HG02870 (cell line): ENCODE results near the gene CTBP2.

ENCODE experiments used
- ATAC-seq: cut with Tn5 transposase; IDR thresholded peaks from one replicate; pipeline ENCODE4 v1.9.1; 2021; ENCODE audit warnings: mild to moderate bottlenecking, moderate library complexity; ENCODE audit not compliant: unreplicated experiment

CTBP2 gene

GRCh38 chr10:124956764-124957163 is 203.6 kb downstream of the CTBP2 start:
- ATAC-seq = no peak

GRCh38 chr10:124955868-124956267 is 204.5 kb downstream of the CTBP2 start:
- ATAC-seq = no peak

DNA sequence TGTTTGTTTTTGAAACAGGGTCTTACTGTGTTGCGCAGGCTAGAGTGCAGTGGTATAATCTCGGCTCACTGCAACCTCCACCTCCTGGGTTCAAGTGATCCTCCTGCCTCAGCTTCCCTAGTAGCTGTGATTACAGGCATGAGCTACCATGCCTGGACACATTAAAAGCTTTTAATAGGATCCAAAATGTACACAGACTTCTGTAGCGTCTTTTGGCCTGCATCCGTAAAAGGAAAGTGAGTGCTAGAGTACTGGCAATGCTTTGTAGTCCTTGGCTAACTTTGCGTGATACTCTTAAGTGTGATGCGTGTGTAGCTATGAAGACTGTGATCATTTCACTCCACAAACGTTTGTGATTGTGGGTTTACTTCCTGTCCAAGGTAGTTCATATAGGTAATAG is 205.1 kb downstream of the CTBP2 start:
- ATAC-seq = no peak

DNA sequence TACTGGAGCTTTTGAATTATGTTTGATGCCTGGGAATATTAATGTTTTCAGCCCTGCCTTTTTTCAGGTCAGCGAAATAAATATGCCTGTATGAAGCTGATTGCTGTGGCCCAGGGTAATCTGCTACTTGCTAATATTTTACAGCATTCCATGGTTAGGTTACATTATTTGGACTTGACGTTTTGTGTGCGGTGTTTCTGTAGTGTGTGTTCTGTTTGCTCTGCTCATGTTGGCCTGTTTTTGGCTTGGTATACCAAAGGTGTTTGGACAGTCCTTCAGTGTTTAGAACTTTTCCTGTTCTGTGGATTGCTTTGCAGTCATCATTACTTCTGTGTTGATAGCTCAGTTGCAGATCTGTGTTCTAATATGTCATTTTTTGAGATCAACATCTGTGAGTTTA is 206.9 kb downstream of the CTBP2 start:
- no peak for ATAC-seq

- ATAC-seq = no peak
Observed at GRCh38 chr10:124952123-124952522, 208.2 kb downstream of the CTBP2 start.

- no peak for ATAC-seq
Observed at GRCh38 chr10:124949543-124949942, 210.8 kb downstream of the CTBP2 start.

- ATAC-seq = no peak
Observed at GRCh38 chr10:124946945-124947344, 213.4 kb downstream of the CTBP2 start.

DNA sequence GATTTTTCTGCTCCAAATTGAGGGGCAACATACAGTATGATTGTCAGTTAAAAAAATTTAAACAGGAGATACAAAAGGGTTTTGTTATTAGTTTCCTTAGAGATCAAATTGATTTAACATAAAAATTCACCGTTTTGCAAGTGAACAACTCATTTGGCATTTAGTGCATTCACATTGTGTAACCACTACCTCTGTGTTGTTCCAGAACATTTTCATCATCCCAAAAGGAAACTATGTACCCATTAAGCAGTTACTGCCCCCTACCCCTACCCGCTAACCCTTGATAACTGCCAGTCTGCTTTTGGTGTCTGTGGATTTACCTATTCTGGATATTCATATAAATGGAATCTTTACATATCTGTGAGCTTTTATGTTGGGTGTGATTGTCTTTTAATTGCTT is 215.4 kb downstream of the CTBP2 start:
- ATAC-seq = no peak

DNA sequence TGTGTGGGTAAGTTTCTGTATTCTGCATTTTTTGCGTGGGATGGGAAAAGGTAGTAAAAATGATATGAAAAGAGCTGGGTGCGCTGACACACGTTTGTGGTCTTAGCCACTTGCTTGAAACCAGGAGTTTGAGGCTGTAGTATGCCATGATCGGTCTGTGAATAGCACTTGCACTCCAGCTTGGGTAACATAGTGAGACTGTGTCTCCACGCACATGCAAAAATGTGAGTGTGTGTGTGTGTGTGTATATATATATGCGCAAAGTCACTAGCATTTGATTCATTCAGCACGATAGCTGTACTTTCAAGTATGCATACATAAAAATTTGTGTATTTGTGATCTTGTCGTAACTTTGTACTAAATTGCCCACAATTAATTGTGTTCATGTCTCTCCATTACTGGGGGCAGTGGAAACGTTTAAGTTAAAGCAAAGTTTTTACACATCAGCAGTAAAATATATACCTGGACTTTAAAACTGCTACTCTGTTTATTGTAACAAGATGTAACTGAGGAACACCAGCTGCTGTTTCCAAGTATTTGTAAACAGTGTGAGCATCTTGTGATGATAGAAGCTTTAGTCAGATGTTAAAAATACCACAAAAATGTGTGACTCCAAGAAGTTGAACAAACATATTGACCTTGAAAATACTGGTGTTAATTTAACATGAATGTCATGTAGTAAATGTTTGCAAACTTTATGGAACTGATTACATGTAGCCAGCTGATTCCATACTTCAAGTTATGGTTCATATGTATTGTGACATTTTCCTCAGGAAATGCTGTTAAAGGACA is 216.9 kb downstream of the CTBP2 start:
- ATAC-seq = no peak

GRCh38 chr10:124942317-124943169 is 217.8 kb downstream of the CTBP2 start:
- ATAC-seq = no peak

DNA sequence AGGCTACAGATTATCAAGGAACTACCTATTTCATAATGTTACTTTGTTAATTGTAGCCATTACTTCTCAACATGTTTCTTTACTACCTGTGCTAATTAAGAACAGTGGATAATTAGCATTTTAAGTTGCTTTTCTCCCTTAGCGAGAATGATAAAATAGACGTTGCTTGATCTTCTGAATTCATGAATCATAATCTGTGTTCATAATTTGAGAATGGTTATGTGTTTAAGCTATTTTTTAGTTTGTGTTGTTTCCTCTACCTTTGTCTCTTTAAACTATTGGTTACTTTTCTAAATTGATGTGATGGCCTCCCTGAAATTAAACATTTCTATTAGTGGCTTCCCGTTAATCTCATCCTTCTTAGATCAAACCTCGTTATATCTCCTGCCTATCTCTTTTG is 218.5 kb downstream of the CTBP2 start, which contains the start of gene ZRANB1:
Gene ZRANB1 (plus strand): TSS at position 301 of the 400 bp plus-strand sequence. CDS start 371 bp downstream, outside the sequence.
- no peak for ATAC-seq

GRCh38 chr10:124939290-124939689 is 221.1 kb downstream of the CTBP2 start:
- ATAC-seq = no peak

GRCh38 chr10:124936813-124937212 is 223.6 kb downstream of the CTBP2 start:
- no peak for ATAC-seq

- ATAC-seq = no peak
Observed at GRCh38 chr10:124935946-124936345, 224.4 kb downstream of the CTBP2 start.
